Upper lobe of right lung (tissue), 1 donor: ENCODE measurements around the gene SNED1. TPM values are rescaled to one million over a fixed set of nuclear protein-coding genes. Genes with fewer than 3 reads are reported as not detected.
"Not testable (repeated sequence)": the region's sequence is repeated elsewhere in the genome, so short reads cannot be mapped to it uniquely, and the experiment has no call there.

Source experiments
- ATAC-seq: fragments of 200-7000 bp; cut with Tn5 transposase; one replicate; pipeline ENCODE4 v1.9.1; 2020; ENCODE audit warnings: mild to moderate bottlenecking, moderate library complexity
- DNase-seq: peaks from one replicate; pipeline ENCODE4 v3.0.0-alpha.2; 2020
- H3K27ac ChIP-seq: fragments of 200-600 bp; one replicate; pipeline ENCODE4 v1.8.0; 2022
- H3K27me3 ChIP-seq: fragments of 200-600 bp; one replicate; pipeline ENCODE4 v1.8.0; 2022; ENCODE audit warnings: mild to moderate bottlenecking
- H3K36me3 ChIP-seq: fragments of 200-600 bp; one replicate; pipeline ENCODE4 v1.8.0; 2022
- H3K4me1 ChIP-seq: fragments of 200-600 bp; one replicate; pipeline ENCODE4 v1.8.0; 2022
- H3K4me3 ChIP-seq: fragments of 200-600 bp; one replicate; pipeline ENCODE4 v1.8.0; 2022; ENCODE audit warnings: mild to moderate bottlenecking
- H3K9me3 ChIP-seq: fragments of 200-600 bp; one replicate; pipeline ENCODE4 v1.8.0; 2022
- CTCF ChIP-seq: fragments of 200-600 bp; IDR thresholded peaks from one replicate; pipeline ENCODE4 v1.8.0; 2022; ENCODE audit warnings: antibody characterized with exemption
- intact Hi-C: fragments of 100-400 bp; cut with DNase I; formaldehyde crosslinking; loops from one replicate; pipeline ENCODE4 v1.11.0; 2022
- total RNA-seq: library from RNA; stranded (reverse); fragmentation: NEBNext Ultra II Directional; extraction: Animal tissue kit (Norgen Biotek cat#: 25700); gene quantifications from one replicate; pipeline ENCODE4 v1.2.1, GENCODE V29; 2021
- donor health status: DM: no; HTN: yes; CAD: no; lungs with severe emphysema.

The SNED1 gene
- total RNA-seq, 1 donor from 2014 or later = 38.4 TPM

GRCh38 chr2:241095594-241096290 lies 97.3 kb downstream of the SNED1 start:
- no peak for ATAC-seq
- H3K4me1 ChIP-seq = peaks cover 27% of the 10 kb centered on the region
- H3K27me3 ChIP-seq = no peaks in the 10 kb centered on the region
- peaks cover 85% of the 10 kb centered on the region for H3K36me3 ChIP-seq
- H3K27ac ChIP-seq = no peak overlapping the region
- intact Hi-C loops = no loop called here
- H3K9me3 ChIP-seq = no peaks in the 10 kb centered on the region
- DNase-seq = no peak
- H3K4me3 ChIP-seq = no peak overlapping the region
- no peak for TF ChIP-seq CTCF

GRCh38 chr2:241096979-241097378 lies 98.6 kb downstream of the SNED1 start:
- Histone ChIP-seq H3K27ac (no peak overlapping the region), H3K9me3 (no peaks in the 10 kb centered on the region), H3K27me3 (no peaks in the 10 kb centered on the region), H3K4me3 (no peak overlapping the region), H3K4me1 (peaks cover 31% of the 10 kb centered on the region), H3K36me3 (peaks cover 74% of the 10 kb centered on the region)
- intact Hi-C loops = no loop called here
- no peak for TF ChIP-seq CTCF
- DNase-seq (no peak), ATAC-seq (no peak)

- intact Hi-C loops = no loop called here
- ATAC-seq (no peak), DNase-seq (no peak)
- peaks cover 43% of the 10 kb centered on the region for H3K4me1 ChIP-seq
- TF ChIP-seq CTCF = no peak
- no peak overlapping the region for H3K27ac ChIP-seq
- H3K9me3 ChIP-seq = no peaks in the 10 kb centered on the region
- H3K4me3 ChIP-seq = no peak overlapping the region
- peaks cover 57% of the 10 kb centered on the region for H3K36me3 ChIP-seq
- no peaks in the 10 kb centered on the region for H3K27me3 ChIP-seq
Measured at GRCh38 chr2:241099246-241099645, 100.8 kb downstream of the SNED1 start.

- Histone ChIP-seq H3K9me3 (no peaks in the 10 kb centered on the region), H3K27ac (peak within 1 kb of the TSS; percentile 96), H3K36me3 (peaks cover 26% of the 10 kb centered on the region), H3K27me3 (no peaks in the 10 kb centered on the region), H3K4me3 (peak within 1 kb of the TSS; percentile 88), H3K4me1 (peaks cover 31% of the 10 kb centered on the region)
- ATAC-seq (peak; percentile 99), DNase-seq (peak; percentile 95)
- intact Hi-C loops = no loop called here
- TF ChIP-seq CTCF = no peak
Measured at GRCh38 chr2:241102239-241102803, 103.9 kb downstream of the SNED1 start, which contains the start of gene MTERF4. Gene MTERF4 (minus strand): TSS chr2:241102287. CDS start chr2:241102273, 14 bp downstream.

- peaks cover 31% of the 10 kb centered on the region for H3K4me1 ChIP-seq
- H3K27me3 ChIP-seq = no peaks in the 10 kb centered on the region
- H3K36me3 ChIP-seq = peaks cover 17% of the 10 kb centered on the region
- H3K27ac ChIP-seq = peak overlapping the region; percentile 96
- intact Hi-C loops = no loop called here
- no peak for TF ChIP-seq CTCF
- ATAC-seq = no peak
- H3K9me3 ChIP-seq = no peaks in the 10 kb centered on the region
- DNase-seq = no peak
- peak overlapping the region; percentile 88 for H3K4me3 ChIP-seq
Measured at GRCh38 chr2:241103176-241103595, 104.8 kb downstream of the SNED1 start.

GRCh38 chr2:241104611-241105010 lies 106.2 kb downstream of the SNED1 start:
- peaks cover 26% of the 10 kb centered on the region for H3K4me1 ChIP-seq
- DNase-seq, H3K9me3 ChIP-seq, H3K36me3 ChIP-seq, H3K27me3 ChIP-seq, H3K4me3 ChIP-seq, H3K27ac ChIP-seq, ATAC-seq, intact Hi-C loops: not testable (repeated sequence)
